Tibial nerve (tissue), 4 donors: Measurements from ENCODE around the gene VSNL1.

Experiments
- CTCF ChIP-seq, 5 experiments: fragments of 200-600 bp in 3 of 5; fragments of 450-650 bp in 2 of 5; sonication (generic) in 3 of 5; IDR thresholded peaks; one replicate each; pipeline ENCODE4 v1.5.1; 2016 to 2019; ENCODE audit warnings: antibody characterized with exemption in 5 of 5, mild to moderate bottlenecking in 3 of 5, moderate library complexity in 2 of 5
- EP300 ChIP-seq, 2 donors: sonication (generic); formaldehyde crosslinking; IDR thresholded peaks; one replicate each; pipeline ENCODE4 v1.6.1; 2017; ENCODE audit warnings: antibody characterized with exemption in 2 of 2, mild to moderate bottlenecking in 1 of 2
- POLR2A ChIP-seq, 2 donors: fragments of 450-650 bp; IDR thresholded peaks; one replicate each; pipeline ENCODE4 v1.6.1; 2017; ENCODE audit warnings: antibody characterized with exemption in 2 of 2, mild to moderate bottlenecking in 2 of 2, moderate library complexity in 2 of 2

- TF ChIP-seq POLR2A (IDR thresholded peaks at IDR 0.05), result no peak
- no peak for TF ChIP-seq CTCF (IDR thresholded peaks at IDR 0.05)
- TF ChIP-seq EP300 (IDR thresholded peaks at IDR 0.05), result no peak
Measured at GRCh38 chr2:17533546-17533945, 7.0 kb upstream of the VSNL1 start.
